HepG2 (cell line): ENCODE measurements around the gene ZNF77. TPM values are rescaled to one million over a fixed set of nuclear protein-coding genes. Genes with fewer than 3 reads are reported as not detected.

Source experiments
- polyA plus RNA-seq, 8 experiments: library from polyadenylated mRNA; depleted of rRNA in 3 of 8; stranded (reverse) in 7 of 8; unstranded in 1 of 8; fragments of >200 nt; fragmentation: Illumina TruSeq in 4 of 8; extraction: Trizol in 4 of 8; gene quantifications; 2 replicates each; pipeline versions ENCODE4 v1.2.1 to v1.2.3, GENCODE V29; 2011 to 2016; ENCODE audit warnings: low read depth in 4 of 8, missing spikeins in 1 of 8, mixed read lengths in 1 of 8; ENCODE audit not compliant: insufficient read depth in 1 of 8
- total RNA-seq, 5 experiments: library from RNA; depleted of rRNA; stranded (reverse); fragments of >200 nt; fragmentation: Illumina TruSeq; extraction: Trizol; gene quantifications; 2 replicates each; pipeline ENCODE4 v1.2.3, GENCODE V29; 2016; ENCODE audit warnings: low read depth in 1 of 5

Gene ZNF77
- total and polyA plus RNA-seq, 2 of the 13 experiments (the other 11 are each of a cell fraction or from before 2014, with no cell fraction given) = 7.1 to 11.5 TPM

Other genes with a start within 250 kb of the ZNF77 start
- 1.4 and 1.7 TPM in 2 replicates for gene GNG7, start 242.3 kb downstream of the ZNF77 start, total RNA-seq (2016; rRNA removed; fragmentation: Illumina TruSeq; extraction: Trizol)
- 3.3 and 3.9 TPM in 2 replicates for gene GNG7, start 242.3 kb downstream of the ZNF77 start, polyA plus RNA-seq (2011; rRNA removed)
- gene DIRAS1, start 223.6 kb downstream of the ZNF77 start, total RNA-seq (2016; rRNA removed; fragmentation: Illumina TruSeq; extraction: Trizol) = 0.97 and 1.2 TPM in 2 replicates
- 1.8 and 2.9 TPM in 2 replicates for gene DIRAS1, start 223.6 kb downstream of the ZNF77 start, polyA plus RNA-seq (2011; rRNA removed)
- gene SLC39A3, start 205.0 kb downstream of the ZNF77 start, total RNA-seq (2016; rRNA removed; fragmentation: Illumina TruSeq; extraction: Trizol) = 25.0 and 41.6 TPM in 2 replicates
- gene SLC39A3, start 205.0 kb downstream of the ZNF77 start, polyA plus RNA-seq (2011; rRNA removed) = 33.6 and 34.2 TPM in 2 replicates
- 47.4 and 47.5 TPM in 2 replicates for gene SGTA, start 161.7 kb downstream of the ZNF77 start, total RNA-seq (2016; rRNA removed; fragmentation: Illumina TruSeq; extraction: Trizol)
- gene SGTA, start 161.7 kb downstream of the ZNF77 start, polyA plus RNA-seq (2011; rRNA removed) = 43.0 and 43.9 TPM in 2 replicates
- 98.1 and 116 TPM in 2 replicates for gene THOP1, start 159.5 kb downstream of the ZNF77 start, total RNA-seq (2016; rRNA removed; fragmentation: Illumina TruSeq; extraction: Trizol)
- gene THOP1, start 159.5 kb downstream of the ZNF77 start, polyA plus RNA-seq (2011; rRNA removed) = 74.4 and 81.4 TPM in 2 replicates
- 2.7 and 3.0 TPM in 2 replicates for gene ZNF554, start 125.1 kb downstream of the ZNF77 start, total RNA-seq (2016; rRNA removed; fragmentation: Illumina TruSeq; extraction: Trizol)
- gene ZNF554, start 125.1 kb downstream of the ZNF77 start, polyA plus RNA-seq (2011; rRNA removed) = 2.2 and 2.4 TPM in 2 replicates
- gene ZNF555, start 103.5 kb downstream of the ZNF77 start, total RNA-seq (2016; rRNA removed; fragmentation: Illumina TruSeq; extraction: Trizol) = 8.0 and 12.4 TPM in 2 replicates
- gene ZNF555, start 103.5 kb downstream of the ZNF77 start, polyA plus RNA-seq (2011; rRNA removed) = 5.0 and 5.3 TPM in 2 replicates
- 28.6 and 41.2 TPM in 2 replicates for gene ZNF556, start 77.6 kb downstream of the ZNF77 start, total RNA-seq (2016; rRNA removed; fragmentation: Illumina TruSeq; extraction: Trizol)
- gene ZNF556, start 77.6 kb downstream of the ZNF77 start, polyA plus RNA-seq (2011; rRNA removed) = 4.2 and 5.5 TPM in 2 replicates
- 17.5 and 25.8 TPM in 2 replicates for gene ZNF57, start 44.0 kb downstream of the ZNF77 start, total RNA-seq (2016; rRNA removed; fragmentation: Illumina TruSeq; extraction: Trizol)
- gene ZNF57, start 44.0 kb downstream of the ZNF77 start, polyA plus RNA-seq (2011; rRNA removed) = 6.6 and 8.0 TPM in 2 replicates
- gene TLE6, start 32.6 kb upstream of the ZNF77 start, total RNA-seq (2016; rRNA removed; fragmentation: Illumina TruSeq; extraction: Trizol) = 0.24 and 0.28 TPM in 2 replicates
- gene TLE6, start 32.6 kb upstream of the ZNF77 start, polyA plus RNA-seq (2011; rRNA removed) = 5.5 and 6.4 TPM in 2 replicates
- 0.07 TPM in 1 of 2 replicates, not detected in the other for gene TLE2, start 84.3 kb upstream of the ZNF77 start, total RNA-seq (2016; rRNA removed; fragmentation: Illumina TruSeq; extraction: Trizol)
- gene TLE2, start 84.3 kb upstream of the ZNF77 start, polyA plus RNA-seq (2011; rRNA removed) = 0.72 and 0.81 TPM in 2 replicates
- 51.6 and 62.8 TPM in 2 replicates for gene TLE5, start 117.5 kb upstream of the ZNF77 start, total RNA-seq (2016; rRNA removed; fragmentation: Illumina TruSeq; extraction: Trizol)
- gene TLE5, start 117.5 kb upstream of the ZNF77 start, polyA plus RNA-seq (2011; rRNA removed) = 189 and 246 TPM in 2 replicates
- gene GNA11, start 149.4 kb upstream of the ZNF77 start, total RNA-seq (2016; rRNA removed; fragmentation: Illumina TruSeq; extraction: Trizol) = 18.8 and 26.8 TPM in 2 replicates
- gene GNA11, start 149.4 kb upstream of the ZNF77 start, polyA plus RNA-seq (2011; rRNA removed) = 16.0 and 16.8 TPM in 2 replicates
- not detected in 2 replicates for gene GNA15, start 191.1 kb upstream of the ZNF77 start, total RNA-seq (2016; rRNA removed; fragmentation: Illumina TruSeq; extraction: Trizol)
- gene GNA15, start 191.1 kb upstream of the ZNF77 start, polyA plus RNA-seq (2011; rRNA removed) = not detected in 2 replicates
- 0.07 TPM in 1 of 2 replicates, not detected in the other for gene S1PR4, start 233.8 kb upstream of the ZNF77 start, total RNA-seq (2016; rRNA removed; fragmentation: Illumina TruSeq; extraction: Trizol)
- 0.09 and 0.33 TPM in 2 replicates for gene S1PR4, start 233.8 kb upstream of the ZNF77 start, polyA plus RNA-seq (2011; rRNA removed)
- gene NCLN, start 241.0 kb upstream of the ZNF77 start, total RNA-seq (2016; rRNA removed; fragmentation: Illumina TruSeq; extraction: Trizol) = 20.0 and 56.0 TPM in 2 replicates
- 42.6 and 55.5 TPM in 2 replicates for gene NCLN, start 241.0 kb upstream of the ZNF77 start, polyA plus RNA-seq (2011; rRNA removed)